ENCODE results near the gene HRAS.

DNA sequence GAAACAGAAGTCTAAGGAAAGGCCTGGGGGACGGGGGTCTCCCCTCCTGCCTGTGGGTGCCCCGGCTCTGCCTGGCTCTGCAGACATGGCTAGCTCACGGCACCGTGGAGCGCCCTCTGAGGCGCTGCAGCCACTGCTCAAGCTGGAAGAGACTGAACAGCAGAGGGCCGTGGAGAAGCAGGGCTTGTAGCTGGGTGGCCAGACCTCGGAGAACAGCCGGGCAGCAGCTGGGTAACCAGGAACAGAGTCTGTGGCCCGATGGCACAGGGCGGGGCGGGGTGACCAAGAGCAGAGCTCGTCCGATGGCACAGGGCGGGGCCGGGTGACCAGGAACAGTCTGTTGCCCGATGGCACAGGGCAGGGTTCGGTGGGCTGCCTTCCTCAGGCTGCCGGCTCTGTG, 46.4 kb downstream of the HRAS start:
- no peak for TF ChIP-seq POLR2A (IDR thresholded peaks at IDR 0.05)
- TF ChIP-seq CTCF (IDR thresholded peaks at IDR 0.05 in 4 of 5, conservative IDR thresholded peaks at IDR 0.05 in 1 of 5): no peak
